Measurements from ENCODE around the gene ABCC6. TPM values are rescaled to one million over a fixed set of nuclear protein-coding genes. Genes with fewer than 3 reads are reported as not detected.
"Not testable (repeated sequence)": the region's sequence is repeated elsewhere in the genome, so short reads cannot be mapped to it uniquely, and the experiment has no call there.

ABCC6 gene
- total and polyA plus RNA-seq, 10 of the 15 experiments (the other 5 are each of a cell fraction or from before 2014, with no cell fraction given), result 0.05 to 0.13 (median 0.06) TPM; not detected in 5

GRCh38 chr16:16181748-16182147 is 41.5 kb downstream of the ABCC6 start:
- H3K79me2 ChIP-seq (ENCODE audit: control insufficient read depth, insufficient read depth, low read length); POLR2A ChIA-PET; BruUV-seq (replicated peaks); ATAC-seq; RAD21 ChIA-PET (ENCODE audit: unreplicated experiment); SMC1A ChIA-PET (ENCODE audit: uncharacterized antibody, unreplicated experiment); H3K27me3 ChIP-seq (replicated peaks in 1 of 2; ENCODE audit: control insufficient read depth in 2 of 2, insufficient read depth in 2 of 2, low read length in 1 of 2); FAIRE-seq; H3K4me2 ChIP-seq (ENCODE audit: control insufficient read depth, insufficient read depth); CTCF ChIA-PET; H3K27ac ChIP-seq (ENCODE audit: control insufficient read depth, insufficient read depth); H3K4me1 ChIP-seq (ENCODE audit: control insufficient read depth, insufficient read depth, low read length); H4K20me1 ChIP-seq (ENCODE audit: control insufficient read depth, insufficient read depth); DNase-seq (ENCODE audit: low read depth, low spot score); H3K4me3 ChIP-seq; H3K9ac ChIP-seq (ENCODE audit: control insufficient read depth, insufficient read depth, low read length); H3K9me3 ChIP-seq (replicated peaks; ENCODE audit: control insufficient read depth, insufficient read depth, low read length); H2AFZ ChIP-seq (ENCODE audit: control insufficient read depth, low read depth, low read length); in situ Hi-C loops (cut with MboI); intact Hi-C loops (cut with micrococcal nuclease; ENCODE audit: unreplicated experiment); H3K36me3 ChIP-seq (ENCODE audit: control insufficient read depth in 2 of 2, insufficient read depth in 2 of 2, low read length in 1 of 2): not testable (repeated sequence)
- WGBS (ENCODE audit: insufficient coverage, insufficient replicate concordance, low lambda C conversion rate, missing lambda C conversion rate), result 25% methylated on average over 3 of the region's 3 CpGs

GRCh38 chr16:16178455-16179162 is 44.7 kb downstream of the ABCC6 start:
- TF ChIP-seq SUZ12 (IDR thresholded peaks at IDR 0.05; ENCODE audit: unreplicated experiment) (no peak), CEBPZ (IDR thresholded peaks at IDR 0.05; ENCODE audit: low read depth, low read length) (no peak), ESRRA (IDR thresholded peaks at IDR 0.05; ENCODE audit: low read length) (no peak), RELB (IDR thresholded peaks at IDR 0.05; ENCODE audit: low read depth) (no peak), TCF7 (IDR thresholded peaks at IDR 0.05; ENCODE audit: borderline replicate concordance) (no peak), CBX3 (IDR thresholded peaks at IDR 0.05; ENCODE audit: borderline replicate concordance, low read depth) (no peak), GABPA (IDR thresholded peaks at IDR 0.05; ENCODE audit: low read depth) (no peak), RFX5 (IDR thresholded peaks at IDR 0.05; ENCODE audit: low read depth, low read length) (no peak), BHLHE40 (IDR thresholded peaks at IDR 0.05; ENCODE audit: borderline replicate concordance in 1 of 2, low read depth in 2 of 2, low read length in 1 of 2) (no peak)
- SMC1A ChIA-PET (ENCODE audit: uncharacterized antibody, unreplicated experiment), result no interaction called here

More at GRCh38 chr16:16178455-16179162, 44.7 kb downstream of the ABCC6 start:
- Histone ChIP-seq H4K20me1 (ENCODE audit: control insufficient read depth, insufficient read depth) (no peaks in the 10 kb centered on the region), H3K27ac (ENCODE audit: control insufficient read depth, insufficient read depth) (no peak overlapping the region), H3K79me2 (ENCODE audit: control insufficient read depth, insufficient read depth, low read length) (no peaks in the 10 kb centered on the region), H3K4me3 (no peak overlapping the region), H3K4me2 (ENCODE audit: control insufficient read depth, insufficient read depth) (no peak overlapping the region), H3K36me3 (ENCODE audit: control insufficient read depth in 2 of 2, insufficient read depth in 2 of 2, low read length in 1 of 2) (no peaks in the 10 kb centered on the region), H3K4me1 (ENCODE audit: control insufficient read depth, insufficient read depth, low read length) (no peaks in the 10 kb centered on the region), H2AFZ (ENCODE audit: control insufficient read depth, low read depth, low read length) (no peak overlapping the region), H3K9me3 (replicated peaks; ENCODE audit: control insufficient read depth, insufficient read depth, low read length) (no peaks in the 10 kb centered on the region; the same call in 2 of the 3 replicates), H3K27me3 (replicated peaks in 1 of 2; ENCODE audit: control insufficient read depth in 2 of 2, insufficient read depth in 2 of 2, low read length in 1 of 2) (no peaks in the 10 kb centered on the region), H3K9ac (ENCODE audit: control insufficient read depth, insufficient read depth, low read length) (no peak overlapping the region)
- ChIA-PET CTCF (interaction anchor here (1.5 kb wide), 1 partner anchor 8 kb away, joined by 8 read pairs; no protein-coding TSS in a partner anchor), RAD21 (ENCODE audit: unreplicated experiment) (no interaction called here), POLR2A (interaction anchor here (0.6 kb wide), 1 partner anchor 385 kb away, joined by 4 read pairs; no protein-coding TSS in a partner anchor)
- no TSS peak for BruUV-seq (replicated peaks)
- intact Hi-C loops (cut with micrococcal nuclease; ENCODE audit: unreplicated experiment), result no loop called here
- in situ Hi-C loops (cut with MboI), result no loop called here
- no peak for ATAC-seq
- WGBS (ENCODE audit: insufficient coverage, insufficient replicate concordance, low lambda C conversion rate, missing lambda C conversion rate), result 62% methylated on average over 7 of the region's 7 CpGs
- DNase-seq (ENCODE audit: low read depth, low spot score), result no peak
- no peak for FAIRE-seq

All from GM12878 (cell line).